WERI-Rb-1 (cell line): Measurements from ENCODE around the gene ITGAD.
"Not testable (repeated sequence)": the region's sequence is repeated elsewhere in the genome, so short reads cannot be mapped to it uniquely, and the experiment has no call there.

ENCODE experiments used
- DNase-seq: peaks from one replicate; pipeline ENCODE4 v3.0.0-alpha.2; 2020
- H3K27ac ChIP-seq: fragments of 250-450 bp; sonication (Bioruptor Pico); 2 replicates; pipeline ENCODE4 v1.5.1; 2020; ENCODE audit warnings: mild to moderate bottlenecking, moderate library complexity
- H3K27me3 ChIP-seq: fragments of 250-450 bp; sonication (Bioruptor Pico); 2 replicates; pipeline ENCODE4 v1.5.1; 2021; ENCODE audit warnings: mild to moderate bottlenecking, low read depth, moderate library complexity; ENCODE audit not compliant: insufficient read depth, severe bottlenecking
- H3K36me3 ChIP-seq: fragments of 250-450 bp; sonication (Bioruptor Pico); 2 replicates; pipeline ENCODE4 v1.5.1; 2020; ENCODE audit warnings: mild to moderate bottlenecking, moderate library complexity
- H3K4me3 ChIP-seq: 2 replicates; pipeline ENCODE4 v1.5.1; 2011; ENCODE audit warnings: low read depth, mild to moderate bottlenecking, control low read depth, low read length
- H3K9me3 ChIP-seq: fragments of 250-450 bp; sonication (Bioruptor Pico); 2 replicates; pipeline ENCODE4 v1.5.1; 2021; ENCODE audit warnings: mild to moderate bottlenecking, moderate library complexity; ENCODE audit not compliant: severe bottlenecking
- TF ChIP-seq, protein P1 (sequence below): IDR thresholded peaks from 2 replicates; pipeline ENCODE4 v1.5.1; 2011; ENCODE audit warnings: low read depth, mild to moderate bottlenecking, control low read depth, inconsistent platforms, low read length

Gene ITGAD

GRCh38 chr16:31411024-31411844 is 18.1 kb downstream of the ITGAD start:
- Histone ChIP-seq H3K9me3 (no peaks in the 10 kb centered on the region), H3K4me3 (no peak overlapping the region), H3K27me3 (peaks cover 3% of the 10 kb centered on the region), H3K36me3 (no peaks in the 10 kb centered on the region), H3K27ac (no peak overlapping the region)
- no peak for DNase-seq
- TF ChIP-seq, protein P1, sequence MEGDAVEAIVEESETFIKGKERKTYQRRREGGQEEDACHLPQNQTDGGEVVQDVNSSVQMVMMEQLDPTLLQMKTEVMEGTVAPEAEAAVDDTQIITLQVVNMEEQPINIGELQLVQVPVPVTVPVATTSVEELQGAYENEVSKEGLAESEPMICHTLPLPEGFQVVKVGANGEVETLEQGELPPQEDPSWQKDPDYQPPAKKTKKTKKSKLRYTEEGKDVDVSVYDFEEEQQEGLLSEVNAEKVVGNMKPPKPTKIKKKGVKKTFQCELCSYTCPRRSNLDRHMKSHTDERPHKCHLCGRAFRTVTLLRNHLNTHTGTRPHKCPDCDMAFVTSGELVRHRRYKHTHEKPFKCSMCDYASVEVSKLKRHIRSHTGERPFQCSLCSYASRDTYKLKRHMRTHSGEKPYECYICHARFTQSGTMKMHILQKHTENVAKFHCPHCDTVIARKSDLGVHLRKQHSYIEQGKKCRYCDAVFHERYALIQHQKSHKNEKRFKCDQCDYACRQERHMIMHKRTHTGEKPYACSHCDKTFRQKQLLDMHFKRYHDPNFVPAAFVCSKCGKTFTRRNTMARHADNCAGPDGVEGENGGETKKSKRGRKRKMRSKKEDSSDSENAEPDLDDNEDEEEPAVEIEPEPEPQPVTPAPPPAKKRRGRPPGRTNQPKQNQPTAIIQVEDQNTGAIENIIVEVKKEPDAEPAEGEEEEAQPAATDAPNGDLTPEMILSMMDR: no peak

DNA sequence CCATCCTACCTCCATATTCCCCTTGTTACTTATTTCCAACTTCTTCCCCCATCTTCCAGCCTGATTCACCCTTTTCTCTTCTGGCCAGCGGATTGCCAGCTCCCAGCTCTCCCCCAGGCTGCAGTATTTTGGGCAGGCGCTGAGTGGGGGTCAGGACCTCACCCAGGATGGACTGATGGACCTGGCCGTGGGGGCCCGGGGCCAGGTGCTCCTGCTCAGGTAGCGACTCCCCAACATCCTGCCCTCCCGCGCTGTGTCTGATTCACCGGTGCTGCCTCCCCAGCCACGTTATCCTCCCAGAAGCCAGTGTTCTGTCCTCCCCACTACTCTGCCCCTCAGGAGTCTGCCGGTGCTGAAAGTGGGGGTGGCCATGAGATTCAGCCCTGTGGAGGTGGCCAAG is 19.6 kb downstream of the ITGAD start:
- Histone ChIP-seq H3K4me3 (no peak overlapping the region), H3K36me3 (no peaks in the 10 kb centered on the region), H3K9me3 (peaks cover 5% of the 10 kb centered on the region), H3K27ac (no peak overlapping the region), H3K27me3 (peaks cover 3% of the 10 kb centered on the region)
- TF ChIP-seq, protein P1: no peak
- no peak for DNase-seq

- Histone ChIP-seq H3K4me3 (no peak overlapping the region), H3K27me3 (peaks cover 3% of the 10 kb centered on the region), H3K9me3 (peaks cover 6% of the 10 kb centered on the region), H3K27ac (no peak overlapping the region), H3K36me3 (no peaks in the 10 kb centered on the region)
- no peak for DNase-seq
- TF ChIP-seq, protein P1: no peak
Measured at GRCh38 chr16:31413381-31413780, 20.2 kb downstream of the ITGAD start.

- peaks cover 6% of the 10 kb centered on the region for H3K9me3 ChIP-seq
- DNase-seq: no peak
- no peak overlapping the region for H3K4me3 ChIP-seq
- H3K36me3 ChIP-seq: no peaks in the 10 kb centered on the region
- H3K27me3 ChIP-seq: peaks cover 3% of the 10 kb centered on the region
- no peak overlapping the region for H3K27ac ChIP-seq
- TF ChIP-seq, protein P1: no peak
Measured at GRCh38 chr16:31413943-31414342, 20.8 kb downstream of the ITGAD start.

GRCh38 chr16:31414706-31415105 is 21.6 kb downstream of the ITGAD start:
- Histone ChIP-seq H3K4me3 (no peak overlapping the region), H3K36me3 (no peaks in the 10 kb centered on the region), H3K9me3 (peaks cover 6% of the 10 kb centered on the region), H3K27ac (no peak overlapping the region), H3K27me3 (peaks cover 3% of the 10 kb centered on the region)
- DNase-seq: no peak
- TF ChIP-seq, protein P1: no peak

- Histone ChIP-seq H3K4me3 (no peak overlapping the region), H3K27ac (no peak overlapping the region), H3K27me3 (peaks cover 3% of the 10 kb centered on the region), H3K36me3 (no peaks in the 10 kb centered on the region), H3K9me3 (peaks cover 6% of the 10 kb centered on the region)
- DNase-seq: no peak
- TF ChIP-seq, protein P1: no peak
Measured at GRCh38 chr16:31416371-31416770, 23.2 kb downstream of the ITGAD start.

GRCh38 chr16:31417036-31417435 is 23.9 kb downstream of the ITGAD start:
- not testable (repeated sequence) for H3K27ac ChIP-seq, H3K4me3 ChIP-seq, DNase-seq, H3K36me3 ChIP-seq, H3K9me3 ChIP-seq, H3K27me3 ChIP-seq
